GM12892 (cell line): ENCODE measurements around the gene TK2.

Source experiments
- POLR2A ChIP-seq: IDR thresholded peaks from 2 replicates; pipeline ENCODE4 v1.6.1; 2011; ENCODE audit warnings: low read depth, low read length, control low read depth
- POLR2AphosphoS5 ChIP-seq: IDR thresholded peaks from 2 replicates; pipeline ENCODE4 v1.6.1; 2011; ENCODE audit warnings: low read depth, low read length, control low read depth

- no peak for TF ChIP-seq POLR2AphosphoS5
- no peak for TF ChIP-seq POLR2A
Measured at GRCh38 chr16:66538910-66539309, 11.0 kb downstream of the TK2 start.
